HG03439 (cell line): Measurements from ENCODE around the gene RPL15.

ENCODE experiments used
- ATAC-seq: cut with Tn5 transposase; IDR thresholded peaks from one replicate; pipeline ENCODE4 v1.9.1; 2021; ENCODE audit warnings: mild to moderate bottlenecking, moderate library complexity; ENCODE audit not compliant: unreplicated experiment

RPL15 gene

DNA sequence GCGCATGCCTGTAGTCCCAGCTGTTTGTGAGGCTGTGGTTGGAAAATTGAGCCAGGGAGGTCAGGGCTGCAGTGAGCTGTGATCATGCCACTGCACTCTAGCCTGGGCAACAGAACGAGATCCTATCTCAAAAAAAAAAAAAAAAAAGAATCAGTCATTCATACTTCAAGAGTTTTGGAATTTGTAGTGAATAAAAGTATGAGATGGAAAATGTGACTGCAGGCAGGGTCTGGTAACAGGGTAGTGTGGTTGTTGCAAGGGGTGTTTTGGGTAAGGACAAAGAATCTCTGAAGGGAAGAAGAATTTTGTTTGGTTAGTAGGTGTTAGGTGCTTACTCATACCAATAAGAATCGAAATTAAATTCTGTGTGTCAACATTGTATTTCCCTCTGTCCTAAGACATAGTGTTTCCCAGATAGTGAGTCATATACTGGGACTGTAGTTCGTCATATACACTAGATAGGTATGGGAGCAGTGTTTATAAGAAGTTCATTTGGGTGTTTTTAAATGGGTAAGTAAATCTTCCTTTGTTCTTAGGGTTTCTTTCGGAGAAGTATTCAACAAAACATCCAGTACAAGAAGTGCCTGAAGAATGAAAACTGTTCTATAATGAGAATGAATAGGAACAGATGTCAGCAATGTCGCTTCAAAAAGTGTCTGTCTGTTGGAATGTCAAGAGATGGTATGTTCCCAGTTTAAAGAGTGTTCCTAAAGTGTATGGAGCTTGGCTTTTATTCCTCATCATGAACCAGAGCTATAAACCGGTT, 42.4 kb downstream of the RPL15 start:
- no peak for ATAC-seq

GRCh38 chr3:23960649-23961048, 43.7 kb downstream of the RPL15 start:
- no peak for ATAC-seq

DNA sequence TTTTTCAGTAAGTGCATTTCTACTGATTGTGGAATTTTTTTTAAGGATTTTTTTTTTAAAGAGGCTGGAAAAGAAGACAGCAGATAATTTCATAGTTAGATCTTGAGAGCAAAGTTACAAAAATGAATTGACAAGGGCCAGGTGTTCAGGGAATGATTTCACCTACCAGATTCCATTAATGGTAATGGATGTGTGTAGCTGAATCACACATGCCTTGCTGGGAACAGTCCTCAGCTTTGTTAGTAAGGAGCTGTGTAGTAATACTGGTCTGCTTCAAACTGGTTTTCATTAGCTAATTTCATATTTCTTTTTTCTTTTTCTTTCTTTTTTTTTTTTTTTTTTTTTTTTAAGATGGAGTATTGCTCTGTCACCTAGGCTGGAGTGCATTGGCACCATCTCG, 44.1 kb downstream of the RPL15 start:
- ATAC-seq = no peak

GRCh38 chr3:23961913-23962312, 45.0 kb downstream of the RPL15 start:
- no peak for ATAC-seq

DNA sequence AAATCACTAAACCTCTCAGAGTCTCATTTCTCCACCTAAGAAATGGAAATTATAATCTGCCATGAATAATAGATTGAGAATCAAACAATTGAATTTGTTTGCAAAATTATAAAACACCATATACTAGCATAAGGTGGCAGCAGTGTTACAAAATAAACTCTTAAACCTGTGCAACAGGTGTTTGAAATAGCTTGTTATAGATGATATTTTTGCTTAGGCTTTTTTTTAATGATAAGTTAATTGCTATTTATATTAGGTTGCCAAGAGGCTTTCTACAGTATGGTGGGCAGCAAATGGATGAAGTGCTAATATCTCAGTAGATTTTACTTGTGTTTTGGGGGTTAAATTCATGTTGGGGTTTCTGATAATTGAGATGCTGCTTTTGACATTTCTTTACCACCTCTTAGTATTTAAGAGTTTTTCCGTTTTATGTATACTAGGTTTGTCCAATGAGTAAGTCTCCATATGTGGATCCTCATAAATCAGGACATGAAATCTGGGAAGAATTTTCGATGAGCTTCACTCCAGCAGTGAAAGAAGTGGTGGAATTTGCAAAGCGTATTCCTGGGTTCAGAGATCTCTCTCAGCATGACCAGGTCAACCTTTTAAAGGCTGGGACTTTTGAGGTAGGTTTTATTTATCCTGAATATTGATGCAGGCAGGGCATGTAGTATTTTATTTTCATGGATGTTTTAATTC, 47.8 kb downstream of the RPL15 start:
- no peak for ATAC-seq

DNA sequence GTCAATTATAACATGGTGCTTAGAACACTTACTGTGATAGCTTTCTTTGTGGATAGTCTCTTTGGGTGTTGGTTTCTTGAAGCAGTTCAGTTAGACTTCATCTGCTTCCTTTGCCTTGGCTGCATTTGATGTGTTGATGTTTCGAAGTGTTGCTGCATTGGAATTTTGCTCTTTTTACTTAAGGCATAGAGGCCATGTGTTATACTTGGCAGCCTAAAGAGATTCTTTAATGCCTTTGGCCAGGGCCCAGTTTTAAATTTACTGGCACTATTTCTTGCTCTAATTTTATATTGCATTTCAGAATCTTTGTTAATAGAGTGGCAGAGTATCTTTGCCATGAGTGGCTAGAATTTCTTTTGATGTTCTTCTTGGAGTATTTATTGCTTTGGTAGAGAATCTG, 49.4 kb downstream of the RPL15 start:
- no peak for ATAC-seq

DNA sequence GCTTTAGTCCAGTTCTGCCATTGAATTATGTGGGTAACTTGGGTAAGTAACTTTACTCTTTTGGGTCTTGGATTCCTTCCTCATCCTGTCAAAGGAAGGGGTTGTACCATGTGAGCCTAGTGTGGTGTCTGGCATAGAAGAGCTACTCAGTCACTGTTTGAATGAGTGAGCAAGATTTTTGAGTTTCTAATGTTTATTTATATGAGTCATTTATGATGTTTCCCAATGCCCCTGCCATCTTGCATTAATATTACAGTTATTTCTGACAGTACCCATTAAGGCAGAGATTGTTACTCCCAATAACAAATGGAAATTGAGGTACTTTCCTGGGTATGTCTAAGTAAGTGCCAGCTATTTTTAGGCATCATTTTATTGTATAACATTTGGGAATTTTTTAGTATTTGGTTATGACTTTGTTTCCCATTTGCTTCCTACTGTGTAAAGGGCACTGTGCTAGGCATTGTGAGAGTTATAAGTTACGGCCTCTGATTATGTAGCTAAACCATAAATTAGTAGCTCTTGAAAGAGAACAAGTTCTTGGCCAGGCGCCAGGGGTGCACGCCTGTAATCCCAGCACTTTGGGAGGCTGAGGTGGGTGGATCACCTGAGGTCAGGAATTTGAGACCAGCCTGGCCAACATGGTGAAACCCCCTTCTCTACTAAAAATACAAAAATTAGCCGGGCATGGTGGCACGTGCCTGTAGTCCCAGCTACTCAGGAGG, 51.7 kb downstream of the RPL15 start:
- no peak for ATAC-seq

DNA sequence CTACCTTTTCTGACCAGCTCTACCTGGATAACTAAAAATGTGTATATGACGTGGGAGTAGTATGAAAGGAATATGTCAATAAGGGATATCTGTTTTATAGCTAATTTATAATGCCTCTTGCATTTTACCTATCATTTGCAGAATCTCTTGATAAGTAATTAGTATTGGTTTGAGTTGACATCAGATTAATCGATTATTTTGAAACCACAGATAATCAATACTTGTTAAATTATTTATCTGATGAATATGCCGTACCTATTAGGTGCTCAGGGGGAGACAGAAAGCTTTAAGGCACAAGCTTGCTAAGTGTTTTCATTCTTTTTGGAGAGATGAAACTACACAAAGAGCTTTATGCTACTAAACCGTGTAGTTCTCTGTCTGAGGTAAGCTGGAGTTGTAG, 52.5 kb downstream of the RPL15 start:
- no peak for ATAC-seq
